H9 (cell line): ENCODE measurements around the gene STRA6. TPM values are rescaled to one million over a fixed set of nuclear protein-coding genes. Genes with fewer than 3 reads are reported as not detected.

Experiments used
- DNase-seq: peaks from one replicate; pipeline ENCODE4 v3.0.0-alpha.2; 2017
- H2AFZ ChIP-seq: one replicate; pipeline ENCODE4 v1.6.1; 2013; ENCODE audit warnings: mild to moderate bottlenecking, low read length, control low read depth, moderate library complexity
- H2AK5ac ChIP-seq: 2 replicates; pipeline ENCODE4 v1.6.1; 2013; ENCODE audit warnings: low read length, control low read depth, mixed read lengths; ENCODE audit not compliant: insufficient read length
- H2BK120ac ChIP-seq: one replicate; pipeline ENCODE4 v1.6.1; 2013; ENCODE audit warnings: low read depth, mild to moderate bottlenecking, low read length, control low read depth, inconsistent platforms; ENCODE audit not compliant: poor library complexity, severe bottlenecking
- H2BK12ac ChIP-seq: 2 replicates; pipeline ENCODE4 v1.6.1; 2013; ENCODE audit warnings: low read length, control low read depth, mixed read lengths, low read depth; ENCODE audit not compliant: insufficient read length
- H2BK15ac ChIP-seq: 2 replicates; pipeline ENCODE4 v1.6.1; 2013; ENCODE audit warnings: low read depth, low read length, control low read depth
- H2BK20ac ChIP-seq: one replicate; pipeline ENCODE4 v1.6.1; 2013; ENCODE audit warnings: low read depth, mild to moderate bottlenecking, low read length, control low read depth, inconsistent platforms; ENCODE audit not compliant: poor library complexity, severe bottlenecking
- H2BK5ac ChIP-seq: 2 replicates; pipeline ENCODE4 v1.6.1; 2013; ENCODE audit warnings: low read length, control low read depth, mixed read lengths; ENCODE audit not compliant: insufficient read length
- H3K14ac ChIP-seq: 2 replicates; pipeline ENCODE4 v1.6.1; 2013; ENCODE audit warnings: low read length, control low read depth; ENCODE audit not compliant: insufficient read depth
- H3K18ac ChIP-seq: 2 replicates; pipeline ENCODE4 v1.6.1; 2013; ENCODE audit warnings: low read depth, mild to moderate bottlenecking, mixed read lengths, low read length, control low read depth; ENCODE audit not compliant: insufficient read length
- H3K23ac ChIP-seq: 2 replicates; pipeline ENCODE4 v1.6.1; 2013; ENCODE audit warnings: low read length, control low read depth, mixed read lengths, low read depth; ENCODE audit not compliant: insufficient read length
- H3K23me2 ChIP-seq: 2 replicates; pipeline ENCODE4 v1.6.1; 2013; ENCODE audit warnings: low read depth, mild to moderate bottlenecking, mixed read lengths, low read length, control low read depth; ENCODE audit not compliant: insufficient read length, poor library complexity, severe bottlenecking
- H3K27ac ChIP-seq: 2 replicates; pipeline ENCODE4 v1.5.1; 2013; ENCODE audit warnings: low read length, control low read depth, mixed read lengths, low read depth; ENCODE audit not compliant: insufficient read length
- H3K27me3 ChIP-seq: 2 replicates; pipeline ENCODE4 v1.6.1; 2013; ENCODE audit warnings: low read length, control low read depth, inconsistent platforms; ENCODE audit not compliant: insufficient read depth
- H3K4ac ChIP-seq: 2 replicates; pipeline ENCODE4 v1.6.1; 2013; ENCODE audit warnings: low read depth, mild to moderate bottlenecking, control low read depth, inconsistent platforms, low read length, moderate library complexity
- H3K4me1 ChIP-seq: 2 replicates; pipeline ENCODE4 v1.6.1; 2013; ENCODE audit warnings: low read length, control low read depth, inconsistent platforms; ENCODE audit not compliant: insufficient read depth
- H3K4me2 ChIP-seq: 2 replicates; pipeline ENCODE4 v1.6.1; 2013; ENCODE audit warnings: low read length, control low read depth, mixed read lengths; ENCODE audit not compliant: insufficient read length, insufficient read depth
- H3K56ac ChIP-seq: 2 replicates; pipeline ENCODE4 v1.6.1; 2013; ENCODE audit warnings: low read depth, mild to moderate bottlenecking, mixed read lengths, low read length, control low read depth; ENCODE audit not compliant: insufficient read length
- H3K79me1 ChIP-seq: 2 replicates; pipeline ENCODE4 v1.6.1; 2013; ENCODE audit warnings: low read depth, mild to moderate bottlenecking, moderate library complexity, low read length, control low read depth, inconsistent platforms; ENCODE audit not compliant: insufficient read depth, poor library complexity, severe bottlenecking
- H3K79me2 ChIP-seq: 2 replicates; pipeline ENCODE4 v1.6.1; 2013; ENCODE audit warnings: low read length, control low read depth, inconsistent platforms; ENCODE audit not compliant: insufficient read depth
- H3K9ac ChIP-seq: 2 replicates; pipeline ENCODE4 v1.6.1; 2013; ENCODE audit warnings: low read length, control low read depth, mixed read lengths; ENCODE audit not compliant: insufficient read length; ENCODE audit errors: extremely low read depth
- H3K9me3 ChIP-seq: one replicate; pipeline ENCODE4 v1.6.1; 2013; ENCODE audit warnings: low read depth, low read length, inconsistent platforms; ENCODE audit not compliant: control insufficient read depth
- H3T11ph ChIP-seq: one replicate; pipeline ENCODE4 v1.6.1; 2013; ENCODE audit warnings: mild to moderate bottlenecking, low read length, control low read depth, inconsistent platforms
- H4K20me1 ChIP-seq: one replicate; pipeline ENCODE4 v1.6.1; 2013; ENCODE audit not compliant: control insufficient read depth, insufficient read length, insufficient read depth
- H4K5ac ChIP-seq: 2 replicates; pipeline ENCODE4 v1.6.1; 2013; ENCODE audit warnings: low read depth, mild to moderate bottlenecking, mixed read lengths, low read length, control low read depth; ENCODE audit not compliant: insufficient read length
- H4K8ac ChIP-seq: replicated peaks from 2 replicates; pipeline ENCODE4 v1.6.1; 2013; ENCODE audit warnings: low read length, control low read depth, mixed read lengths, low read depth; ENCODE audit not compliant: insufficient read length
- H4K91ac ChIP-seq: 2 replicates; pipeline ENCODE4 v1.6.1; 2013; ENCODE audit warnings: low read depth, mild to moderate bottlenecking, moderate library complexity, mixed read lengths, low read length, control low read depth; ENCODE audit not compliant: insufficient read length
- H3K27ac Mint-ChIP-seq, 3 experiments: 2 replicates in 2 of 3; 3 replicates in 1 of 3; pipeline ENCODE4 v1.8.0; 2020 to 2021; ENCODE audit warnings: mixed read lengths in 3 of 3, mild to moderate bottlenecking in 1 of 3, moderate library complexity in 1 of 3
- H3K27me3 Mint-ChIP-seq: 2 replicates; pipeline ENCODE4 v1.8.0; 2021; ENCODE audit warnings: low read depth, mild to moderate bottlenecking, moderate library complexity, mixed read lengths
- H3K36me3 Mint-ChIP-seq, 3 experiments: 2 replicates in 2 of 3; 3 replicates in 1 of 3; pipeline ENCODE4 v1.8.0; 2020 to 2021; ENCODE audit warnings: low read depth in 3 of 3, mixed read lengths in 3 of 3; ENCODE audit not compliant: insufficient read depth in 1 of 3
- H3K4me1 Mint-ChIP-seq, 2 experiments: 2 replicates each; pipeline ENCODE4 v1.8.0; 2020; ENCODE audit warnings: mixed read lengths in 2 of 2
- H3K4me3 Mint-ChIP-seq, 2 experiments: 2 replicates in 1 of 2; 3 replicates in 1 of 2; pipeline ENCODE4 v1.8.0; 2020 to 2021; ENCODE audit warnings: mild to moderate bottlenecking in 2 of 2, mixed read lengths in 2 of 2, moderate library complexity in 1 of 2
- H3K9me3 Mint-ChIP-seq, 2 experiments: 2 replicates in 1 of 2; 3 replicates in 1 of 2; pipeline ENCODE4 v1.8.0; 2020; ENCODE audit warnings: mild to moderate bottlenecking in 2 of 2, mixed read lengths in 2 of 2, moderate library complexity in 1 of 2
- WGBS: extraction: QIAGEN DNeasy Blood & Tissue Kit; methylation state at CpG from one replicate; pipeline ENCODE4 v1.1.7; 2013; ENCODE audit warnings: missing lambda C conversion rate, low lambda C conversion rate, mixed read lengths; ENCODE audit not compliant: insufficient read length; ENCODE audit errors: extremely low coverage; 5-methylcytosine and 5-hydroxymethylcytosine counted together
- total RNA-seq: library from RNA; stranded (reverse); gene quantifications from 2 replicates; pipeline ENCODE4 v1.2.1, GENCODE V29; 2021
- TF ChIP-seq, protein P1 (sequence below): fragments of 200-600 bp; sonication (generic); conservative IDR thresholded peaks from 3 replicates; pipeline ENCODE4 v1.8.0; 2021; ENCODE audit warnings: antibody characterized with exemption, mild to moderate bottlenecking

The STRA6 gene
- total RNA-seq, 1 experiment from 2014 or later, result 12.8 TPM

DNA sequence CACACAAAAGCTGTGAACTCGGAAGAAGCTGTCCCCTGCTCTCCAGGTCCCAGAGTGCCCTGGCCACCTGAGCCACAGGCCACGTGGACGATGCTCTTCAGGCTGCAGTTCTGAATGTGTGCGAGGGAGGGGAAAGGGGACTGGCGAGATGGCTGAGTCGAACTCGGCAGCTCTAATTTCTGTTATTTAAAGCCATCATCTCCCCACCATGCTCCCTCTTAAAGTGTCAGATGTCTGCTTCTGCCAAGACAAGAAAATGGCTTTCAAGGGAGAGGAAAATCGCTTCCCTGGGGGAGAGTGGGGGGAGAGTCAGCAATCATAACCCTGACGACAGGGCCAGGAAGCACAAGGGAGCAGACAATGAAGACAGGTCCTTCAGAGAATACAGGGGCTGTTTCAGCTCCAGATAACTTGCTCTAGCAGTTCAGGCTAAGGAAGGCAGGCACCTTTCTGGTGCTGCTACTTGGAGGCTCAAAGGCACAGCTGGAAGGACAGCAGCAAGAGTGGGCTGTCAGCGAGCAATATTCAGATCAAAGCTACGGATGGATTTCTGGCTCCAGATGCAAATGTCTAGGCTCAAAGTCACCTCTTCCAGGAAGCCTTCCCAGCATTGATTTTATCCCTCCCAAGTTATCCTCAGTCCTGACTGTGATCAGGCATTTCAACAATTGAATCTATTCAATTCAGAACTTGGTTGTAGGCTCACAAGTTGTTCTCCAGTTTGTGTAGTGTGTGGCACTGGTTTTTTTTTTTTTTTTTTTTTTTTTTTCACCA lies 18.1 kb upstream of the STRA6 start:
- peaks cover 28% of the 10 kb centered on the region; the same call in 1 of the 2 replicates for H3K27me3 ChIP-seq
- no peak overlapping the region for H4K91ac ChIP-seq
- H3K56ac ChIP-seq, result no peak overlapping the region
- H3K79me1 ChIP-seq, result no peaks in the 10 kb centered on the region
- H2AK5ac ChIP-seq, result no peak overlapping the region
- H2AFZ ChIP-seq, result no peak overlapping the region
- WGBS, result no CpG with 5 or more reads among the region's 11 CpGs
- no peak overlapping the region for H3K27ac ChIP-seq
- no peak overlapping the region for H3K27ac Mint-ChIP-seq
- H3K4ac ChIP-seq, result no peak overlapping the region
- no peak overlapping the region for H3K18ac ChIP-seq
- H2BK20ac ChIP-seq, result no peak overlapping the region
- no peak overlapping the region for H2BK120ac ChIP-seq
- H3K9me3 ChIP-seq, result no peaks in the 10 kb centered on the region
- no peak overlapping the region for H3K23ac ChIP-seq
- no peak overlapping the region for H2BK12ac ChIP-seq
- no peak overlapping the region for H3T11ph ChIP-seq
- no peak overlapping the region for H3K9ac ChIP-seq
- H3K79me2 ChIP-seq, result no peaks in the 10 kb centered on the region
- H3K4me3 Mint-ChIP-seq, result peak overlapping the region in 1 of 2 experiments; percentile 10; a peak in 1 of 5 replicates
- no peak overlapping the region; the same call in 1 of the 2 replicates for H3K14ac ChIP-seq
- H4K8ac ChIP-seq, result no peak overlapping the region
- no peak overlapping the region for H2BK15ac ChIP-seq
- no peak overlapping the region for H3K4me2 ChIP-seq
- TF ChIP-seq, protein P1, sequence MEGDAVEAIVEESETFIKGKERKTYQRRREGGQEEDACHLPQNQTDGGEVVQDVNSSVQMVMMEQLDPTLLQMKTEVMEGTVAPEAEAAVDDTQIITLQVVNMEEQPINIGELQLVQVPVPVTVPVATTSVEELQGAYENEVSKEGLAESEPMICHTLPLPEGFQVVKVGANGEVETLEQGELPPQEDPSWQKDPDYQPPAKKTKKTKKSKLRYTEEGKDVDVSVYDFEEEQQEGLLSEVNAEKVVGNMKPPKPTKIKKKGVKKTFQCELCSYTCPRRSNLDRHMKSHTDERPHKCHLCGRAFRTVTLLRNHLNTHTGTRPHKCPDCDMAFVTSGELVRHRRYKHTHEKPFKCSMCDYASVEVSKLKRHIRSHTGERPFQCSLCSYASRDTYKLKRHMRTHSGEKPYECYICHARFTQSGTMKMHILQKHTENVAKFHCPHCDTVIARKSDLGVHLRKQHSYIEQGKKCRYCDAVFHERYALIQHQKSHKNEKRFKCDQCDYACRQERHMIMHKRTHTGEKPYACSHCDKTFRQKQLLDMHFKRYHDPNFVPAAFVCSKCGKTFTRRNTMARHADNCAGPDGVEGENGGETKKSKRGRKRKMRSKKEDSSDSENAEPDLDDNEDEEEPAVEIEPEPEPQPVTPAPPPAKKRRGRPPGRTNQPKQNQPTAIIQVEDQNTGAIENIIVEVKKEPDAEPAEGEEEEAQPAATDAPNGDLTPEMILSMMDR, result no peak
- H3K27me3 Mint-ChIP-seq, result peaks cover 82% of the 10 kb centered on the region
- H3K23me2 ChIP-seq, result peaks cover 5% of the 10 kb centered on the region
- H3K4me1 ChIP-seq, result no peaks in the 10 kb centered on the region; the same call in 1 of the 2 replicates
- no peak overlapping the region for H2BK5ac ChIP-seq
- H3K4me1 Mint-ChIP-seq, result peaks cover 54 to 76% of the 10 kb centered on the region in 2 experiments
- H4K20me1 ChIP-seq, result no peaks in the 10 kb centered on the region
- peaks cover 0 to 2% (median 0%) of the 10 kb centered on the region in 3 experiments; a peak in 1 of 7 replicates for H3K36me3 Mint-ChIP-seq
- peaks cover 0 to 2% of the 10 kb centered on the region in 2 experiments; a peak in 2 of 5 replicates for H3K9me3 Mint-ChIP-seq
- H4K5ac ChIP-seq, result no peak overlapping the region
- DNase-seq, result no peak
